HepG2 (cell line): Measurements from ENCODE around the gene HEPACAM2. TPM values are rescaled to one million over a fixed set of nuclear protein-coding genes. Genes with fewer than 3 reads are reported as not detected.

Experiments
- ATAC-seq: fragments of 200-7000 bp; cut with Tn5 transposase; 3 replicates; pipeline ENCODE4 v1.9.1; 2020; ENCODE audit warnings: mild to moderate bottlenecking, moderate library complexity
- BruUV-seq: library from RNA; stranded (reverse); fragments of 400-500 nt; replicated peaks from 2 replicates; lab custom pipeline; 2021; lab: Mats Ljungman, UMichigan
- CTCF ChIA-PET: fragments of 300-600 bp; formaldehyde crosslinking; extraction: SDS; loops from one replicate; lab custom pipeline; 2021; ENCODE audit warnings: low total read pairs, inconsistent platforms, low intra/inter-chr PET ratio; lab: Yijun Ruan, JAX
- POLR2A ChIA-PET: fragments of 350-600 bp; sonication (Branson Sonifier 250); formaldehyde crosslinking; loops from one replicate; lab custom pipeline; 2020; ENCODE audit warnings: antibody characterized with exemption, inconsistent platforms; lab: Yijun Ruan, JAX
- DNase-seq: peaks from one replicate; pipeline ENCODE4 v3.0.0-alpha.2; 2015; ENCODE audit warnings: low spot score
- FAIRE-seq: peaks from 3 replicates; lab custom pipeline; 2011; peaks lifted over from hg19 to GRCh38; lab: Jason Lieb, UNC
- H2AFZ ChIP-seq: one replicate; pipeline ENCODE4 v1.6.1; 2011; ENCODE audit warnings: low read length, inconsistent platforms
- H3K27ac ChIP-seq: fragments of 300-600 bp; 3 replicates; pipeline ENCODE4 v1.8.0; 2011; ENCODE audit warnings: mixed run types, mild to moderate bottlenecking, mixed read lengths, low read length, inconsistent platforms; ENCODE audit not compliant: insufficient read depth; ENCODE audit errors: extremely low read length
- H3K27me3 ChIP-seq, 2 experiments: fragments of 200-600 bp in 1 of 2; 2 replicates in 1 of 2; 3 replicates in 1 of 2; pipeline versions ENCODE4 v1.6.0 to v1.8.0; 2011; ENCODE audit warnings: low read length in 2 of 2, mild to moderate bottlenecking in 2 of 2, moderate library complexity in 2 of 2, inconsistent platforms in 1 of 2; ENCODE audit not compliant: insufficient read depth in 2 of 2, control insufficient read depth in 1 of 2
- H3K36me3 ChIP-seq, 2 experiments: fragments of 200-600 bp in 1 of 2; replicated peaks in 1 of 2; 2 replicates in 1 of 2; 3 replicates in 1 of 2; pipeline versions ENCODE4 v1.5.1 to v1.8.0; 2011; ENCODE audit warnings: low read length in 2 of 2, inconsistent platforms in 1 of 2; ENCODE audit not compliant: insufficient read depth in 2 of 2, control insufficient read depth in 1 of 2
- H3K4me1 ChIP-seq: 2 replicates; pipeline ENCODE4 v1.5.1; 2012; ENCODE audit warnings: low read length, inconsistent platforms; ENCODE audit not compliant: insufficient read depth
- H3K4me2 ChIP-seq: 2 replicates; pipeline ENCODE4 v1.6.0; 2011; ENCODE audit warnings: low read depth, low read length, inconsistent platforms
- H3K4me3 ChIP-seq, 3 experiments: fragments of 200-600 bp in 1 of 3; sonication (generic), shearing (Covaris generic) in 1 of 3; replicated peaks in 1 of 3; 2 replicates each; pipeline ENCODE4 v1.5.1; 2011 to 2016; ENCODE audit warnings: low read length in 3 of 3, inconsistent platforms in 2 of 3, low read depth in 2 of 3, mild to moderate bottlenecking in 2 of 3, control low read depth in 1 of 3, mixed read lengths in 1 of 3; ENCODE audit not compliant: insufficient read depth in 1 of 3
- H3K79me2 ChIP-seq: one replicate; pipeline ENCODE4 v1.6.1; 2011; ENCODE audit warnings: low read length, inconsistent platforms; ENCODE audit not compliant: insufficient read depth
- H3K9ac ChIP-seq: 2 replicates; pipeline ENCODE4 v1.6.0; 2011; ENCODE audit warnings: mild to moderate bottlenecking, low read depth, low read length, inconsistent platforms; ENCODE audit not compliant: insufficient read depth
- H3K9me3 ChIP-seq: 2 replicates; pipeline ENCODE4 v1.5.1; 2012; ENCODE audit warnings: mild to moderate bottlenecking, low read length
- H4K20me1 ChIP-seq: 2 replicates; pipeline ENCODE4 v1.6.0; 2011; ENCODE audit warnings: inconsistent platforms, mild to moderate bottlenecking, low read length, moderate library complexity; ENCODE audit not compliant: insufficient read depth
- CREB1 ChIP-seq, 2 experiments: fragments of 450-650 bp in 1 of 2; IDR thresholded peaks; 2 replicates each; pipeline ENCODE4 v1.6.1; 2016 to 2017; ENCODE audit warnings: control low read depth in 1 of 2, mild to moderate bottlenecking in 1 of 2, missing compliant biosample characterization in 1 of 2, missing genetic modification characterization in 1 of 2
- MEIS1 ChIP-seq: sonication (generic); formaldehyde crosslinking; IDR thresholded peaks from 2 replicates; pipeline ENCODE4 v1.9.0; 2021; ENCODE audit warnings: mild to moderate bottlenecking, missing genetic modification reagents, moderate library complexity, borderline replicate concordance
- MLX ChIP-seq: IDR thresholded peaks from 2 replicates; pipeline ENCODE4 v1.6.1; 2016
- NAIF1 ChIP-seq: sonication (generic); formaldehyde crosslinking; IDR thresholded peaks from 2 replicates; pipeline ENCODE4 v1.5.0; 2020; ENCODE audit warnings: mild to moderate bottlenecking, missing genetic modification reagents, borderline replicate concordance
- SAP130 ChIP-seq: IDR thresholded peaks from 2 replicates; pipeline ENCODE4 v1.6.1; 2016; ENCODE audit warnings: low read depth
- SRSF4 ChIP-seq: fragments of 200-400 bp; formaldehyde crosslinking; IDR thresholded peaks from one replicate; pipeline ENCODE4 v1.6.1; 2018; ENCODE audit warnings: mild to moderate bottlenecking, low read depth, low read length, moderate library complexity; ENCODE audit not compliant: poor library complexity, severe bottlenecking
- ZNF224 ChIP-seq: sonication (generic); formaldehyde crosslinking; IDR thresholded peaks from 2 replicates; pipeline ENCODE4 v1.5.0; 2020; ENCODE audit warnings: mild to moderate bottlenecking, missing genetic modification reagents
- ZNF296 ChIP-seq: sonication (generic); formaldehyde crosslinking; conservative IDR thresholded peaks from 2 replicates; pipeline ENCODE4 v1.5.0; 2020; ENCODE audit warnings: mild to moderate bottlenecking, missing genetic modification reagents
- ZNF382 ChIP-seq: sonication (generic); formaldehyde crosslinking; IDR thresholded peaks from 2 replicates; pipeline ENCODE4 v1.5.0; 2020; ENCODE audit warnings: missing genetic modification reagents, mild to moderate bottlenecking, borderline replicate concordance
- WGBS: methylation state at CpG from one replicate; pipeline ENCODE4 v1.1.6; 2017; ENCODE audit warnings: low lambda C conversion rate; 5-methylcytosine and 5-hydroxymethylcytosine counted together
- in situ Hi-C: cut with HindIII; loops from 2 replicates; pipeline ENCODE4 v1.10.0; 2017; ENCODE audit warnings: low pct_unique_long_range_greater_than_20kb; ENCODE audit not compliant: extremely low pct_ligation_motif_present
- intact Hi-C: fragments of 100-400 bp; cut with micrococcal nuclease; formaldehyde crosslinking; loops from one replicate; pipeline ENCODE4 v1.10.0; 2022; ENCODE audit not compliant: unreplicated experiment
- polyA plus RNA-seq, 8 experiments: library from polyadenylated mRNA; depleted of rRNA in 3 of 8; stranded (reverse) in 7 of 8; unstranded in 1 of 8; fragments of >200 nt; fragmentation: Illumina TruSeq in 4 of 8; extraction: Trizol in 4 of 8; gene quantifications; 2 replicates each; pipeline versions ENCODE4 v1.2.1 to v1.2.3, GENCODE V29; 2011 to 2016; ENCODE audit warnings: low read depth in 4 of 8, missing spikeins in 1 of 8, mixed read lengths in 1 of 8; ENCODE audit not compliant: insufficient read depth in 1 of 8
- total RNA-seq, 5 experiments: library from RNA; depleted of rRNA; stranded (reverse); fragments of >200 nt; fragmentation: Illumina TruSeq; extraction: Trizol; gene quantifications; 2 replicates each; pipeline ENCODE4 v1.2.3, GENCODE V29; 2016; ENCODE audit warnings: low read depth in 1 of 5
- TF ChIP-seq, protein P1 (sequence below): sonication (generic); formaldehyde crosslinking; IDR thresholded peaks from 2 replicates; pipeline ENCODE4 v1.4.0; 2020; ENCODE audit warnings: mild to moderate bottlenecking, missing genetic modification reagents
- TF ChIP-seq, protein P2 (sequence below): sonication (generic); formaldehyde crosslinking; IDR thresholded peaks from 2 replicates; pipeline ENCODE4 v1.4.0; 2020; ENCODE audit warnings: mild to moderate bottlenecking, missing genetic modification reagents

The HEPACAM2 gene
- total and polyA plus RNA-seq, 2 of the 13 experiments (the other 11 are each of a cell fraction or from before 2014, with no cell fraction given): not detected

DNA sequence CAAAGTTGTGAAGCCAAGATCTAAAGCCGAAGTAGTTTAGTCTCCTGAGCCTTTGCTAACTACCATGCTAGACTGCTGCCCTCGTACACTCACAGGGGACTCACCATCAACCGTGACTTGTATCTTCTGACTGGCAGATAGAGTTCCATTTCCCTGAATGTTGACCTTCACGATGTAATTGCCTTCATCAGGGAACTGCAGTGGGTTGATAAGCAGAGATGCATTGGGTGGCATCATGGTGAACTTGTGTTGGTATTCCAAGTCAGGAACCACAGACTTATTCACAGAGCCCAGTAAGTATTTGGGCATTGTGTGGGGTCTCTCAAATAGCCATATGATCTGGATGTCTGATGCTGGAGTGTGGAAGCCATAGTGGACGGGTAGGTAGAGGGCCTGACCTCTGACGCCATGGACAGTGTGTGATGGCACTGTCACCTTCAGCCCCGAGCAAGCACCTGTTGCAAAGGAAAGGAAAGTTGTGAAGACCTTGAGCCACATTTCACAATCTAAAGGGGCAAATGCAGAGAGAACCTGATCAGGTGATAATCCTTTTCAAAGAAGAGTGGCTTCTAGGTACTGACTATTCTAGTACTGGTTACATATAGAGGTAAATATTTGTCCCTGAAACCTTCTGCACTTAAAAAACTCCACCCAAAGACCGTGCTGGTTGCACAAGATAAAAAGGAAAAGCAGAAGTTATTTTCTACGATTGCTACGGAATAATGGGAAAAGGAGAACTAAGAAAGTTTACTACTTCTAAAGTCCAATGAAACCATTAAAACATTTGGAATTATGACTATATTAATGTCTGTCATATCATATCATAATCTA is 7.1 kb downstream of the HEPACAM2 start:
- WGBS: 7% methylated on average over 10 of the region's 10 CpGs
- ATAC-seq (no peak), DNase-seq (no peak), FAIRE-seq (no peak)
- Histone ChIP-seq H3K9me3 (no peaks in the 10 kb centered on the region), H3K4me3 (no peak overlapping the region), H3K4me2 (no peak overlapping the region), H3K27me3 (no peaks in the 10 kb centered on the region), H3K36me3 (no peaks in the 10 kb centered on the region), H3K4me1 (no peaks in the 10 kb centered on the region), H3K27ac (no peak overlapping the region), H3K79me2 (no peaks in the 10 kb centered on the region), H4K20me1 (no peaks in the 10 kb centered on the region), H3K9ac (no peak overlapping the region), H2AFZ (no peak overlapping the region)
- no TSS peak for BruUV-seq
- intact Hi-C loops: no loop called here
- CTCF ChIA-PET: no interaction called here
- POLR2A ChIA-PET: no interaction called here
- in situ Hi-C loops: no loop called here
- TF ChIP-seq, protein P1, sequence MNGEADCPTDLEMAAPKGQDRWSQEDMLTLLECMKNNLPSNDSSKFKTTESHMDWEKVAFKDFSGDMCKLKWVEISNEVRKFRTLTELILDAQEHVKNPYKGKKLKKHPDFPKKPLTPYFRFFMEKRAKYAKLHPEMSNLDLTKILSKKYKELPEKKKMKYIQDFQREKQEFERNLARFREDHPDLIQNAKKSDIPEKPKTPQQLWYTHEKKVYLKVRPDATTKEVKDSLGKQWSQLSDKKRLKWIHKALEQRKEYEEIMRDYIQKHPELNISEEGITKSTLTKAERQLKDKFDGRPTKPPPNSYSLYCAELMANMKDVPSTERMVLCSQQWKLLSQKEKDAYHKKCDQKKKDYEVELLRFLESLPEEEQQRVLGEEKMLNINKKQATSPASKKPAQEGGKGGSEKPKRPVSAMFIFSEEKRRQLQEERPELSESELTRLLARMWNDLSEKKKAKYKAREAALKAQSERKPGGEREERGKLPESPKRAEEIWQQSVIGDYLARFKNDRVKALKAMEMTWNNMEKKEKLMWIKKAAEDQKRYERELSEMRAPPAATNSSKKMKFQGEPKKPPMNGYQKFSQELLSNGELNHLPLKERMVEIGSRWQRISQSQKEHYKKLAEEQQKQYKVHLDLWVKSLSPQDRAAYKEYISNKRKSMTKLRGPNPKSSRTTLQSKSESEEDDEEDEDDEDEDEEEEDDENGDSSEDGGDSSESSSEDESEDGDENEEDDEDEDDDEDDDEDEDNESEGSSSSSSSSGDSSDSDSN (CRISPR knock-in tag): no peak
- TF ChIP-seq CREB1 (IDR thresholded peaks at IDR 0.05) (no peak), CREB1 (CRISPR knock-in tag; IDR thresholded peaks at IDR 0.05) (no peak), ZNF382 (CRISPR knock-in tag) (no peak), SRSF4 (no peak), MLX (CRISPR knock-in tag) (no peak), NAIF1 (CRISPR knock-in tag) (no peak), SAP130 (CRISPR knock-in tag) (no peak), ZNF296 (CRISPR knock-in tag) (no peak), MEIS1 (no peak), ZNF224 (CRISPR knock-in tag) (no peak)
- TF ChIP-seq, protein P2, sequence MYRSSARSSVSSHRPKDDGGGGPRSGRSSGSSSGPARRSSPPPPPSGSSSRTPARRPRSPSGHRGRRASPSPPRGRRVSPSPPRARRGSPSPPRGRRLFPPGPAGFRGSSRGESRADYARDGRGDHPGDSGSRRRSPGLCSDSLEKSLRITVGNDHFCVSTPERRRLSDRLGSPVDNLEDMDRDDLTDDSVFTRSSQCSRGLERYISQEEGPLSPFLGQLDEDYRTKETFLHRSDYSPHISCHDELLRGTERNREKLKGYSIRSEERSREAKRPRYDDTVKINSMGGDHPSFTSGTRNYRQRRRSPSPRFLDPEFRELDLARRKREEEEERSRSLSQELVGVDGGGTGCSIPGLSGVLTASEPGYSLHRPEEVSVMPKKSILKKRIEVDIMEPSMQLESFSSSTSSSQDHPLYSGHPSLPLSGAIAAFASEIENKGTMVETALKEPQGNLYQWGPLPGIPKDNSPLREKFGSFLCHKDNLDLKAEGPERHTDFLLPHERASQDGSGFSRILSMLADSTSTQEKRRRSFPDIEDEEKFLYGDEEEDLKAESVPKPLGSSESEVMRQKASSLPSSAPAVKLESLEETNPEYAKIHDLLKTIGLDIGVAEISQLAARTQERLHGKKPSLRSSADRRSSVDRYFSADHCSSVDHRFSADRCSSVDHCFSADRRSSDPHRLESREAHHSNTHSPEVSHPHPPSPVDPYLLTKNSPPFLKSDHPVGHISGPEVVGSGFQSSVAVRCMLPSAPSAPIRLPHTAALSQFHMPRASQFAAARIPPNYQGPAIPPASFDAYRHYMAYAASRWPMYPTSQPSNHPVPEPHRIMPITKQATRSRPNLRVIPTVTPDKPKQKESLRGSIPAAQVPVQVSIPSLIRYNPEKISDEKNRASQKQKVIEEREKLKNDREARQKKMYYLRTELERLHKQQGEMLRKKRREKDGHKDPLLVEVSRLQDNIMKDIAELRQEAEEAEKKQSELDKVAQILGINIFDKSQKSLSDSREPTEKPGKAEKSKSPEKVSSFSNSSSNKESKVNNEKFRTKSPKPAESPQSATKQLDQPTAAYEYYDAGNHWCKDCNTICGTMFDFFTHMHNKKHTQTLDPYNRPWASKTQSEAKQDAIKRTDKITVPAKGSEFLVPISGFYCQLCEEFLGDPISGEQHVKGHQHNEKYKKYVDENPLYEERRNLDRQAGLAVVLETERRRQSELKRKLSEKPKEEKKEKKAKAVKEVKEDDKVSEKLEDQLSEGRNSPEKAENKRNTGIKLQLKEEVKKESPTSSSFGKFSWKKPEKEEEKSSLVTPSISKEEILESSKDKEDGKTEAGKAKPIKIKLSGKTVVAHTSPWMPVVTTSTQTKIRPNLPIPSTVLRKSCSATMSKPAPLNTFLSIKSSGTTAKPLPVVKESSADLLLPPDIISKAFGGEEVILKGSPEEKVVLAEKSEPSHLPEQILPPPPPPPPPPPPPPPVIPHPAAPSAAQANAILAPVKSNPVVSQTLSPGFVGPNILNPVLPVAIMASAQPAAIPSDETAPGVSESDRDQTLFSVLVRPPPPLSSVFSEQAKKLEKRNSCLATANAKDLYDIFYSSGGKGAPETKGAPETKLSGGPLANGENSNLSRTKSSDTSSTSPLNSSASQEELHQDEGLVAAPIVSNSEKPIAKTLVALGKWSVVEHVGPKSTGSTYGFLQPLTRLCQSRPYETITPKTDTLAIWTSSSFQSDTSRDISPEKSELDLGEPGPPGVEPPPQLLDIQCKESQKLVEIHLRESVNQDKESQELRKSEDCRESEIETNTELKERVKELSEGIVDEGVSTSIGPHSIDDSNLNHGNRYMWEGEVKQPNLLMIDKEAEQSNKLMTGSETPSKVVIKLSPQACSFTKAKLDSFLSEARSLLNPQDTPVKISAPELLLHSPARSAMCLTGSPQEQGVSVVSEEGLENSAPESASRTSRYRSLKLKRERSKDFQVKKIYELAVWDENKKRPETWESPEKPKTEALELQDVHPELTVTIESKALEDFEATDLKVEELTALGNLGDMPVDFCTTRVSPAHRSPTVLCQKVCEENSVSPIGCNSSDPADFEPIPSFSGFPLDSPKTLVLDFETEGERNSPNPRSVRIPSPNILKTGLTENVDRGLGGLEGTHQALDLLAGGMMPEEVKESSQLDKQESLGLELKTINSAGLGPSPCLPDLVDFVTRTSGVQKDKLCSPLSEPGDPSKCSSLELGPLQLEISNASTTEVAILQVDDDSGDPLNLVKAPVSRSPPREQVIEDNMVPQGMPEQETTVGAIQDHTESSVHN: no peak
- TF ChIP-seq, all 625 proteins: peak for 0
